Measurements from ENCODE around the gene TXNDC8.

DNA sequence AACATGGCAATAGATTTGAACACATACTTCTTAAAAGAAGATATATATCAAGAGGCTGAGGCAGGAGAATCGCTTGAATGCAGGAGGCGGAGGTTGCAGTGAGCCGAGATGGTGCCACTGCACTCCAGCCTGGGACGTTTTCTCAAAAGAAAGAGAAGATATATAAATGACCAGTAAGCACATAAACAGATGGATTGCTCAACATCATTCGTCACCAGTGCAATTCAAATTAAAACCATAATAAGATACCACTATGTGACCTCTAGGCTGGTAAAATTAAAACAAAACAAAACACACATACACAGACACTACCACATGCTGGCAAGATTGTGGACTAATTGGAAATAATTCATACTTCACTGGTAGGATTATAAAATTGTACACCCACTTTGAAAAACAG, 76.0 kb downstream of the TXNDC8 start:
- TF ChIP-seq CTCF (IDR thresholded peaks at IDR 0.05; ENCODE audit: low read depth, low read length) (no peak), EZH2phosphoT487 (IDR thresholded peaks at IDR 0.05; ENCODE audit: low read depth) (no peak)
